Measurements from ENCODE around the gene CRB3. TPM values are rescaled to one million over a fixed set of nuclear protein-coding genes. Genes with fewer than 3 reads are reported as not detected.

Gene CRB3
- total RNA-seq, 1 experiment from 2014 or later = 0.34 TPM

DNA sequence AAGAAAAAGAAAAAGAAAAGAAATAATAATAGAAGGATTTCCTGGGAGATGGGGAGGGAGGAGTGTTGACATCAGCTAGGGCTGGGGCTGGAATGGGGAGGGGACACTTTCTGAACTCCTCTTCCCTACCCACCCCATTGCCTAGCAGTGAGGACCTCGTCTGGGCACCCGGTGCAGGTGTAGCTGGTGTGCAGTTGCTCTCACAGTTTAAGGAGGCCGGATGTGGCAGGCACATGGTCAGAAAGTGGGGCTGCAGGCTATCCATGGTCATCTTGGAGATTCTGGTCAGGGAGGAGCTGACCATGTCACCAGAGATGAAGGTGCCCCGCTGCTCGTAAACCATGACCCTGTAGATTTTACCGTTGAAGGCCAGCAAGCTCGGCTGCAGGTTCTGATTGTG lies 46.5 kb downstream of the CRB3 start:
- no peak overlapping the region for H3K9ac ChIP-seq (ENCODE audit: low read length)
- no peak overlapping the region for H2AFZ ChIP-seq (ENCODE audit: low read length)

GRCh38 chr19:6514089-6514488 lies 50.0 kb downstream of the CRB3 start:
- no peaks in the 10 kb centered on the region for H3K36me3 ChIP-seq (ENCODE audit: insufficient read depth, low read length)

More for the DNA sequence above, 46.5 kb downstream of the CRB3 start:
- Histone ChIP-seq H3K4me3 (ENCODE audit: low read length) (no peak overlapping the region), H4K20me1 (ENCODE audit: insufficient read depth, low read depth, low read length) (no peaks in the 10 kb centered on the region), H3K4me1 (ENCODE audit: low read length) (no peaks in the 10 kb centered on the region), H3K27ac (ENCODE audit: low read length) (no peak overlapping the region), H3K9me2 (replicated peaks; ENCODE audit: insufficient read depth, low read length) (no peaks in the 10 kb centered on the region), H3K79me2 (ENCODE audit: low read length) (no peaks in the 10 kb centered on the region), H3K9me3 (ENCODE audit: low read length) (no peaks in the 10 kb centered on the region), H3K36me3 (ENCODE audit: insufficient read depth, low read length) (no peaks in the 10 kb centered on the region), H3K27me3 (ENCODE audit: low read length) (no peaks in the 10 kb centered on the region), H3K4me2 (ENCODE audit: low read depth, low read length, poor library complexity, severe bottlenecking) (no peak overlapping the region)
- DNase-seq = peak; percentile 33

GRCh38 chr19:6514926-6515544 lies 51.0 kb downstream of the CRB3 start:
- Histone ChIP-seq H3K36me3 (ENCODE audit: insufficient read depth, low read length) (no peaks in the 10 kb centered on the region), H3K4me3 (ENCODE audit: low read length) (no peak overlapping the region), H3K27ac (ENCODE audit: low read length) (no peak overlapping the region), H3K9me2 (replicated peaks; ENCODE audit: insufficient read depth, low read length) (no peaks in the 10 kb centered on the region), H3K9me3 (ENCODE audit: low read length) (no peaks in the 10 kb centered on the region), H3K4me1 (ENCODE audit: low read length) (peaks cover 24% of the 10 kb centered on the region), H3K9ac (ENCODE audit: low read length) (no peak overlapping the region), H4K20me1 (ENCODE audit: insufficient read depth, low read depth, low read length) (no peaks in the 10 kb centered on the region), H3K4me2 (ENCODE audit: low read depth, low read length, poor library complexity, severe bottlenecking) (no peak overlapping the region), H3K79me2 (ENCODE audit: low read length) (no peaks in the 10 kb centered on the region), H3K27me3 (ENCODE audit: low read length) (no peaks in the 10 kb centered on the region), H2AFZ (ENCODE audit: low read length) (no peak overlapping the region)
- DNase-seq = peak; percentile 37

More at GRCh38 chr19:6514089-6514488, 50.0 kb downstream of the CRB3 start:
- Histone ChIP-seq H3K9ac (ENCODE audit: low read length) (no peak overlapping the region), H4K20me1 (ENCODE audit: insufficient read depth, low read depth, low read length) (no peaks in the 10 kb centered on the region), H2AFZ (ENCODE audit: low read length) (no peak overlapping the region), H3K79me2 (ENCODE audit: low read length) (no peaks in the 10 kb centered on the region), H3K9me3 (ENCODE audit: low read length) (no peaks in the 10 kb centered on the region), H3K4me2 (ENCODE audit: low read depth, low read length, poor library complexity, severe bottlenecking) (no peak overlapping the region), H3K27ac (ENCODE audit: low read length) (no peak overlapping the region), H3K9me2 (replicated peaks; ENCODE audit: insufficient read depth, low read length) (no peaks in the 10 kb centered on the region), H3K4me1 (ENCODE audit: low read length) (peaks cover 24% of the 10 kb centered on the region), H3K4me3 (ENCODE audit: low read length) (no peak overlapping the region), H3K27me3 (ENCODE audit: low read length) (no peaks in the 10 kb centered on the region)
- peak; percentile 28 for DNase-seq

GRCh38 chr19:6516018-6516658 lies 52.1 kb downstream of the CRB3 start:
- H2AFZ ChIP-seq (ENCODE audit: low read length) = peak overlapping the region; percentile 99
- H3K4me3 ChIP-seq (ENCODE audit: low read length) = peak overlapping the region; percentile 75
- no peak overlapping the region for H3K27ac ChIP-seq (ENCODE audit: low read length)

More at GRCh38 chr19:6516018-6516658, 52.1 kb downstream of the CRB3 start:
- Histone ChIP-seq H3K9ac (ENCODE audit: low read length) (peak overlapping the region; percentile 73), H3K4me1 (ENCODE audit: low read length) (peaks cover 24% of the 10 kb centered on the region), H3K9me2 (replicated peaks; ENCODE audit: insufficient read depth, low read length) (no peaks in the 10 kb centered on the region), H4K20me1 (ENCODE audit: insufficient read depth, low read depth, low read length) (no peaks in the 10 kb centered on the region), H3K4me2 (ENCODE audit: low read depth, low read length, poor library complexity, severe bottlenecking) (peak overlapping the region; percentile 90), H3K9me3 (ENCODE audit: low read length) (no peaks in the 10 kb centered on the region), H3K36me3 (ENCODE audit: insufficient read depth, low read length) (no peaks in the 10 kb centered on the region), H3K79me2 (ENCODE audit: low read length) (no peaks in the 10 kb centered on the region), H3K27me3 (ENCODE audit: low read length) (no peaks in the 10 kb centered on the region)
- DNase-seq = peak; percentile 93

Small RNA genes within 50 kb of the gene (small RNA-seq; reads per million reads assigned to genes)
- gene AC010503.2 = not detected

Other genes with a start within 250 kb of the CRB3 start
- gene MLLT1, start 184.3 kb upstream of the CRB3 start, total RNA-seq (2014; rRNA removed; shearing (Covaris generic); ENCODE audit: low replicate concordance) = 9.3 and 19.5 TPM in 2 replicates
- not detected in 2 replicates for gene ACER1, start 130.7 kb upstream of the CRB3 start, total RNA-seq (2014; rRNA removed; shearing (Covaris generic); ENCODE audit: low replicate concordance)
- gene CLPP, start 102.7 kb upstream of the CRB3 start, total RNA-seq (2014; rRNA removed; shearing (Covaris generic); ENCODE audit: low replicate concordance) = 52.1 and 128 TPM in 2 replicates
- gene ALKBH7, start 91.5 kb upstream of the CRB3 start, total RNA-seq (2014; rRNA removed; shearing (Covaris generic); ENCODE audit: low replicate concordance) = 94.7 and 95.7 TPM in 2 replicates
- gene PSPN, start 88.3 kb upstream of the CRB3 start, total RNA-seq (2014; rRNA removed; shearing (Covaris generic); ENCODE audit: low replicate concordance) = 0.76 and 1.0 TPM in 2 replicates
- 18.2 and 35.4 TPM in 2 replicates for gene GTF2F1, start 71.1 kb upstream of the CRB3 start, total RNA-seq (2014; rRNA removed; shearing (Covaris generic); ENCODE audit: low replicate concordance)
- gene KHSRP, start 39.5 kb upstream of the CRB3 start, total RNA-seq (2014; rRNA removed; shearing (Covaris generic); ENCODE audit: low replicate concordance) = 94.5 and 217 TPM in 2 replicates
- 1.4 TPM in 1 of 2 replicates, not detected in the other for gene SLC25A41, start 30.5 kb upstream of the CRB3 start, total RNA-seq (2014; rRNA removed; shearing (Covaris generic); ENCODE audit: low replicate concordance)
- 32.1 and 44.7 TPM in 2 replicates for gene SLC25A23, start 4.5 kb upstream of the CRB3 start, total RNA-seq (2014; rRNA removed; shearing (Covaris generic); ENCODE audit: low replicate concordance)
- gene DENND1C, start 17.5 kb downstream of the CRB3 start, total RNA-seq (2014; rRNA removed; shearing (Covaris generic); ENCODE audit: low replicate concordance) = 19.2 and 32.0 TPM in 2 replicates
- gene TUBB4A, start 38.0 kb downstream of the CRB3 start, total RNA-seq (2014; rRNA removed; shearing (Covaris generic); ENCODE audit: low replicate concordance) = 0.45 and 0.83 TPM in 2 replicates
- 10.3 and 14.5 TPM in 2 replicates for gene TNFSF9, start 66.8 kb downstream of the CRB3 start, total RNA-seq (2014; rRNA removed; shearing (Covaris generic); ENCODE audit: low replicate concordance)
- 10.4 and 12.6 TPM in 2 replicates for gene CD70, start 126.9 kb downstream of the CRB3 start, total RNA-seq (2014; rRNA removed; shearing (Covaris generic); ENCODE audit: low replicate concordance)
- 1.8 TPM in 1 of 2 replicates, not detected in the other for gene TNFSF14, start 205.9 kb downstream of the CRB3 start, total RNA-seq (2014; rRNA removed; shearing (Covaris generic); ENCODE audit: low replicate concordance)

Measured in Karpas-422 (cell line).